B cell (primary cell): ENCODE measurements around the gene USP34.

Experiments
- CTCF ChIP-seq: fragments of 200-600 bp; IDR thresholded peaks from one replicate; pipeline ENCODE4 v1.8.0; 2022; ENCODE audit warnings: antibody characterized with exemption, mild to moderate bottlenecking
- EZH2 ChIP-seq: IDR thresholded peaks from 2 replicates; pipeline ENCODE4 v1.6.1; 2012; ENCODE audit warnings: borderline replicate concordance, low read depth, mild to moderate bottlenecking, moderate library complexity, low read length; ENCODE audit not compliant: insufficient read depth, poor library complexity, severe bottlenecking

DNA sequence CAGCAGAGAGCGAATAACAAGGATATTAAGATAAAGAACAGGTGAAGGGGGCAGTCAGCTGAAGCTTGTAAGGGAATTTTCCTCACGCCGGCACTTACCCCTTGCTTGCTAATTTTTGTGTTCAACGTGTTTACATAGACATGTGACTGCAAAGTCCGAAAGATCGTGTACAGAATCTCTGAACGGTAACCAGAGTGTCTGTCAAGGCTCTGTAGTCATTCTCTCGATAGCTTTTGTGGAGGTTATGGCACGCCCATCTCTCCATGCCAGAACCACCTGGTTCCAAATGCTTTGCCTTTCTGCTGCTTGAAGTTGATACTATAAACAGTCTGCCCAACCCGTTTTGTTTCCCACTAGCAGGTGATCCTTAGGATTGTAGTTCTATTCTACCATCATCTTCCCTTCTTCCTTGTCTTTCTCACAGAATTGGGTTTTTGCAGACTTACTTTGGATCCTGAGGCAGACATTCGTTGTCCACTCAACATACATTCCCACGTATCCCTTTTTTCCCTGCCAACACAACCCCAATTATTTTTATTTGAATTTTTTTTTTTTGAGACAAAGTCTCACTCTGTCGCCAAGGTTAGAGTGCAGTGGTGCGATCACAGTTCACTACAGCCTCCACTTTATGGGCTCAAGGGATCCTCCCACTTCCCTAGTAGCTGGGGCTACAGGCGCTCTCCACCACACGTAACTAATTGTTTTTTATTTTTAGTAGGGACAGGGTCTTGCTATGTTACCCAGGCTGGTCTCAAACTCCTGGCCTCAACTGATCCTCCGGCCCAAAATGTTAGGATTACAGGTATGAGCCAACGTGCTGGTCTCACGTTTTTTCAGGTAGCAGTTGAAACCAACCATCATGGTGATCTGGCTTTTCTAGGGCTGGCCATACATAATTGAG is 1.3 kb upstream of the USP34 start:
- TF ChIP-seq CTCF = no peak
- no peak for TF ChIP-seq EZH2
